K562 (cell line): ENCODE data around the gene TMEM129. TPM values are rescaled to one million over a fixed set of nuclear protein-coding genes. Genes with fewer than 3 reads are reported as not detected.

ENCODE experiments used
- EGR1 ChIP-seq: fragments of 450-650 bp; conservative IDR thresholded peaks from 2 replicates; pipeline ENCODE4 v1.6.1; 2017; ENCODE audit warnings: mild to moderate bottlenecking
- EP300 ChIP-seq: IDR thresholded peaks from 2 replicates; pipeline ENCODE4 v1.6.1; 2012; ENCODE audit warnings: low read length, improper control_type of control experiment
- FOXA3 ChIP-seq, 2 experiments: fragments of 450-650 bp in 1 of 2; sonication (generic) in 1 of 2; formaldehyde crosslinking; IDR thresholded peaks in 1 of 2; conservative IDR thresholded peaks in 1 of 2; 2 replicates each; pipeline versions ENCODE4 v1.4.0 to v1.8.0; 2020 to 2022; ENCODE audit warnings: mild to moderate bottlenecking in 2 of 2, missing genetic modification reagents in 1 of 2
- HCFC1 ChIP-seq: IDR thresholded peaks from 2 replicates; pipeline ENCODE4 v1.6.1; 2012; ENCODE audit warnings: low read depth, low read length, improper control_type of control experiment
- HSF4 ChIP-seq: fragments of 250-450 bp; sonication (Bioruptor Pico); IDR thresholded peaks from 2 replicates; pipeline ENCODE4 v2.1.2; 2022; ENCODE audit warnings: mild to moderate bottlenecking, moderate library complexity, borderline replicate concordance
- IRF2 ChIP-seq: sonication (generic); formaldehyde crosslinking; IDR thresholded peaks from 2 replicates; pipeline ENCODE4 v1.8.1; 2022; ENCODE audit warnings: mild to moderate bottlenecking, missing genetic modification reagents
- KLF13 ChIP-seq: fragments of 450-650 bp; IDR thresholded peaks from 2 replicates; pipeline ENCODE4 v1.6.1; 2016; ENCODE audit warnings: missing genetic modification characterization, low read depth, mild to moderate bottlenecking, missing compliant biosample characterization, moderate library complexity, borderline replicate concordance
- MAFK ChIP-seq: IDR thresholded peaks from 2 replicates; pipeline ENCODE4 v1.6.1; 2011; ENCODE audit warnings: low read length, improper control_type of control experiment
- MED1 ChIP-seq: sonication (generic); formaldehyde crosslinking; IDR thresholded peaks from 2 replicates; pipeline ENCODE4 v1.8.1; 2023; ENCODE audit warnings: missing genetic modification reagents, borderline replicate concordance
- NFIX ChIP-seq: fragments of 250-450 bp; sonication (Bioruptor Pico); IDR thresholded peaks from 2 replicates; pipeline ENCODE4 v1.4.0; 2020; ENCODE audit warnings: low read depth, mild to moderate bottlenecking, moderate library complexity
- POLR3G ChIP-seq: IDR thresholded peaks from 2 replicates; pipeline ENCODE4 v1.6.1; 2011; ENCODE audit not compliant: insufficient read length, insufficient replicate concordance; ENCODE audit errors: extremely low read depth
- RFX1 ChIP-seq: fragments of 450-650 bp; IDR thresholded peaks from 2 replicates; pipeline ENCODE4 v1.6.1; 2016; ENCODE audit warnings: mild to moderate bottlenecking, moderate library complexity
- SMARCB1 ChIP-seq: IDR thresholded peaks from 2 replicates; pipeline ENCODE4 v1.6.1; 2011; ENCODE audit warnings: improper control_type of control experiment, low read depth; ENCODE audit not compliant: insufficient read length
- ZNF586 ChIP-seq: fragments of 450-650 bp; formaldehyde crosslinking; conservative IDR thresholded peaks from 2 replicates; pipeline ENCODE4 v1.4.0; 2020; ENCODE audit warnings: mild to moderate bottlenecking, moderate library complexity
- ZNF76 ChIP-seq: fragments of 250-450 bp; sonication (Bioruptor Pico); IDR thresholded peaks from 2 replicates; pipeline ENCODE4 v1.4.0; 2020; ENCODE audit warnings: mild to moderate bottlenecking, moderate library complexity, borderline replicate concordance
- polyA plus RNA-seq, 8 experiments: library from polyadenylated mRNA; depleted of rRNA in 4 of 8; stranded (reverse) in 5 of 8; unstranded in 3 of 8; fragments of >200 nt; fragmentation: Nextera tagmentation in 2 of 8; fragmentation: Illumina TruSeq in 1 of 8; extraction: Ambion mirVana in 2 of 8; extraction: Trizol in 1 of 8; gene quantifications; 2 replicates each; pipeline versions ENCODE4 v1.2.1 to v1.2.3, GENCODE V29; 2011 to 2014; ENCODE audit warnings: inconsistent platforms in 1 of 8, missing spikeins in 1 of 8
- total RNA-seq, 7 experiments: library from RNA; depleted of rRNA in 6 of 7; stranded (reverse); fragments of >200 nt in 6 of 7; fragmentation: Illumina TruSeq in 2 of 7; extraction: Trizol in 2 of 7; gene quantifications; 2 replicates each; pipeline versions ENCODE4 v1.2.1 to v1.2.3, GENCODE V29; 2011 to 2021; ENCODE audit warnings: low replicate concordance in 1 of 7
- TF ChIP-seq, protein P1 (sequence below): fragments of 450-650 bp; IDR thresholded peaks from 2 replicates; pipeline ENCODE4 v1.7.1; 2018; ENCODE audit warnings: mild to moderate bottlenecking, low read depth; ENCODE audit not compliant: partially characterized antibody
- TF ChIP-seq, protein P2 (sequence below): fragments of 250-450 bp; sonication (Bioruptor Pico); IDR thresholded peaks from 2 replicates; pipeline ENCODE4 v1.8.0; 2021; ENCODE audit warnings: moderate library complexity, mild to moderate bottlenecking, inconsistent platforms
- TF ChIP-seq, protein P3 (sequence below): fragments of 450-650 bp; conservative IDR thresholded peaks from 2 replicates; pipeline ENCODE4 v1.6.1; 2016; ENCODE audit warnings: missing genetic modification characterization, low read depth, mild to moderate bottlenecking, missing compliant biosample characterization, moderate library complexity
- TF ChIP-seq, protein P4 (sequence below): IDR thresholded peaks from 2 replicates; pipeline ENCODE4 v1.6.1; 2012; ENCODE audit warnings: low read depth, low read length, improper control_type of control experiment, borderline replicate concordance

Gene TMEM129
- total and polyA plus RNA-seq, 9 of the 15 experiments (the other 6 are each of a cell fraction or from before 2014, with no cell fraction given): 0.34 to 47.2 (median 18.8) TPM

DNA sequence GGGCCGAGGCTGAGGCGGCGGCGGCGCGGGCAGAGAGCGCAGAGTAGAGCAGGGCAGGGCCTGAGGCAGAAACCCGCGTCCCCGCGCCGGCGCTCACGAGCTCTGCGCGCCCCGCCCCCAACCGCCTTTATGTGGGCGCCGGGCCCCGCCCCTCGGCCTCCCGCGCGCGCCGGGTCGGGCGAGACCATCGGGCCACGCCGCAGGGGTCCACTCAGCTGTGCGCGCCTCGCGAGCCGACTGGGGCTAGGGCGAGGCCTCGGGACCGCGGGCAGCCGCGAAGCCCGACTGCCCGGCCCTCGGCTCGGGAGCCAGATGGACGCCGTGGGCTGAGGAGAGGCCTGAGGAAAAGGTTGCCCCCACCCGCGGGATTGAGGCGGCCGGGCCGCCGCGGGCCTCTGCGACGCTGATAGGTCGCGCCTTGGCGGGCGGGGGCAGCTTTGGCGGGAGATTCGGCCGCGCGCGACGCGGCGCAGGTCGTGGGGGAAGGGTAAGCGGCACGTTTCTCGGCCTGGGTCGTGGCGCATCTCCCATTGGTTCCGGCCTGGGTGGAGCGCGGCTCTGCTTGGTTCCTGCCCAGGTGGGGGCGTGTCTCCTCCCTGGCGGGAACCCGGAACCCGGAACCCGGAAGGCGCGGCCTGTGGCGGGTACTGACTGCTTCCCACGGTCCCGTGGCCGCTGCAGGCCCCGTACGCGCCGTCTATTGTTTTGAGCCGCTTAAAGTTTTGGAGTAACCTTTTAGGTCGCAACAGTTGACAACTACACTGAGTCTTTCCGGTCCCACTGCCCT lies 8.7 kb downstream of the TMEM129 start, which contains the start of gene SLBP (continued):
- TF ChIP-seq, protein P1, sequence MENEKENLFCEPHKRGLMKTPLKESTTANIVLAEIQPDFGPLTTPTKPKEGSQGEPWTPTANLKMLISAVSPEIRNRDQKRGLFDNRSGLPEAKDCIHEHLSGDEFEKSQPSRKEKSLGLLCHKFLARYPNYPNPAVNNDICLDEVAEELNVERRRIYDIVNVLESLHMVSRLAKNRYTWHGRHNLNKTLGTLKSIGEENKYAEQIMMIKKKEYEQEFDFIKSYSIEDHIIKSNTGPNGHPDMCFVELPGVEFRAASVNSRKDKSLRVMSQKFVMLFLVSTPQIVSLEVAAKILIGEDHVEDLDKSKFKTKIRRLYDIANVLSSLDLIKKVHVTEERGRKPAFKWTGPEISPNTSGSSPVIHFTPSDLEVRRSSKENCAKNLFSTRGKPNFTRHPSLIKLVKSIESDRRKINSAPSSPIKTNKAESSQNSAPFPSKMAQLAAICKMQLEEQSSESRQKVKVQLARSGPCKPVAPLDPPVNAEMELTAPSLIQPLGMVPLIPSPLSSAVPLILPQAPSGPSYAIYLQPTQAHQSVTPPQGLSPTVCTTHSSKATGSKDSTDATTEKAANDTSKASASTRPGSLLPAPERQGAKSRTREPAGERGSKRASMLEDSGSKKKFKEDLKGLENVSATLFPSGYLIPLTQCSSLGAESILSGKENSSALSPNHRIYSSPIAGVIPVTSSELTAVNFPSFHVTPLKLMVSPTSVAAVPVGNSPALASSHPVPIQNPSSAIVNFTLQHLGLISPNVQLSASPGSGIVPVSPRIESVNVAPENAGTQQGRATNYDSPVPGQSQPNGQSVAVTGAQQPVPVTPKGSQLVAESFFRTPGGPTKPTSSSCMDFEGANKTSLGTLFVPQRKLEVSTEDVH: peak; percentile 100
- TF ChIP-seq IRF2 (CRISPR knock-in tag): no peak
- TF ChIP-seq HCFC1: peak; percentile 63
- TF ChIP-seq EP300: peak; percentile 65
- TF ChIP-seq RFX1: no peak
- no peak for TF ChIP-seq NFIX
- no peak for TF ChIP-seq SMARCB1
- TF ChIP-seq, protein P2, sequence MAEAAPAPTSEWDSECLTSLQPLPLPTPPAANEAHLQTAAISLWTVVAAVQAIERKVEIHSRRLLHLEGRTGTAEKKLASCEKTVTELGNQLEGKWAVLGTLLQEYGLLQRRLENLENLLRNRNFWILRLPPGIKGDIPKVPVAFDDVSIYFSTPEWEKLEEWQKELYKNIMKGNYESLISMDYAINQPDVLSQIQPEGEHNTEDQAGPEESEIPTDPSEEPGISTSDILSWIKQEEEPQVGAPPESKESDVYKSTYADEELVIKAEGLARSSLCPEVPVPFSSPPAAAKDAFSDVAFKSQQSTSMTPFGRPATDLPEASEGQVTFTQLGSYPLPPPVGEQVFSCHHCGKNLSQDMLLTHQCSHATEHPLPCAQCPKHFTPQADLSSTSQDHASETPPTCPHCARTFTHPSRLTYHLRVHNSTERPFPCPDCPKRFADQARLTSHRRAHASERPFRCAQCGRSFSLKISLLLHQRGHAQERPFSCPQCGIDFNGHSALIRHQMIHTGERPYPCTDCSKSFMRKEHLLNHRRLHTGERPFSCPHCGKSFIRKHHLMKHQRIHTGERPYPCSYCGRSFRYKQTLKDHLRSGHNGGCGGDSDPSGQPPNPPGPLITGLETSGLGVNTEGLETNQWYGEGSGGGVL: no peak
- TF ChIP-seq MAFK: no peak
- TF ChIP-seq HSF4: no peak
- no peak for TF ChIP-seq MED1
- no peak for TF ChIP-seq POLR3G
- peak in 1 of 2 experiments; percentile 77; a peak in 1 of 4 replicates for TF ChIP-seq FOXA3 (CRISPR knock-in tag; conservative IDR thresholded peaks at IDR 0.05 in 1 of 2, IDR thresholded peaks at IDR 0.05 in 1 of 2)
- TF ChIP-seq EGR1: peak; percentile 79
- no peak for TF ChIP-seq ZNF586 (CRISPR knock-in tag)
- peak; percentile 54; the same call in 1 of the 2 replicates for TF ChIP-seq KLF13
- TF ChIP-seq, protein P3, sequence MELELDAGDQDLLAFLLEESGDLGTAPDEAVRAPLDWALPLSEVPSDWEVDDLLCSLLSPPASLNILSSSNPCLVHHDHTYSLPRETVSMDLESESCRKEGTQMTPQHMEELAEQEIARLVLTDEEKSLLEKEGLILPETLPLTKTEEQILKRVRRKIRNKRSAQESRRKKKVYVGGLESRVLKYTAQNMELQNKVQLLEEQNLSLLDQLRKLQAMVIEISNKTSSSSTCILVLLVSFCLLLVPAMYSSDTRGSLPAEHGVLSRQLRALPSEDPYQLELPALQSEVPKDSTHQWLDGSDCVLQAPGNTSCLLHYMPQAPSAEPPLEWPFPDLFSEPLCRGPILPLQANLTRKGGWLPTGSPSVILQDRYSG (tag): no peak
- TF ChIP-seq, protein P4, sequence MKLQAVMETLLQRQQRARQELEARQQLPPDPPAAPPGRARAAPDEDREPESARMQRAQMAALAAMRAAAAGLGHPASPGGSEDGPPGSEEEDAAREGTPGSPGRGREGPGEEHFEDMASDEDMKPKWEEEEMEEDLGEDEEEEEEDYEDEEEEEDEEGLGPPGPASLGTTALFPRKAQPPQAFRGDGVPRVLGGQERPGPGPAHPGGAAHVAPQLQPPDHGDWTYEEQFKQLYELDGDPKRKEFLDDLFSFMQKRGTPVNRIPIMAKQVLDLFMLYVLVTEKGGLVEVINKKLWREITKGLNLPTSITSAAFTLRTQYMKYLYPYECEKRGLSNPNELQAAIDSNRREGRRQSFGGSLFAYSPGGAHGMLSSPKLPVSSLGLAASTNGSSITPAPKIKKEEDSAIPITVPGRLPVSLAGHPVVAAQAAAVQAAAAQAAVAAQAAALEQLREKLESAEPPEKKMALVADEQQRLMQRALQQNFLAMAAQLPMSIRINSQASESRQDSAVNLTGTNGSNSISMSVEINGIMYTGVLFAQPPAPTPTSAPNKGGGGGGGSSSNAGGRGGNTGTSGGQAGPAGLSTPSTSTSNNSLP: no peak
- no peak for TF ChIP-seq ZNF76 (CRISPR knock-in tag)
